Stomach (tissue), 4 donors: ENCODE measurements around the gene CAMTA2.

ENCODE experiments used
- EP300 ChIP-seq: sonication (generic); formaldehyde crosslinking; IDR thresholded peaks from one replicate; pipeline ENCODE4 v1.6.1; 2017; ENCODE audit warnings: antibody characterized with exemption
- POLR2A ChIP-seq, 4 donors: fragments of 450-650 bp; IDR thresholded peaks; one replicate each; pipeline ENCODE4 v1.6.1; 2016; ENCODE audit warnings: antibody characterized with exemption in 4 of 4, control low read depth in 2 of 4, mild to moderate bottlenecking in 1 of 4, moderate library complexity in 1 of 4
- TF ChIP-seq, protein P1 (sequence below), 7 experiments: fragments of 450-650 bp in 4 of 7; fragments of 200-600 bp in 3 of 7; sonication (generic) in 3 of 7; IDR thresholded peaks; one replicate each; pipeline ENCODE4 v1.5.1; 2016 to 2019; ENCODE audit warnings: antibody characterized with exemption in 7 of 7, control low read depth in 2 of 7, mild to moderate bottlenecking in 1 of 7

DNA sequence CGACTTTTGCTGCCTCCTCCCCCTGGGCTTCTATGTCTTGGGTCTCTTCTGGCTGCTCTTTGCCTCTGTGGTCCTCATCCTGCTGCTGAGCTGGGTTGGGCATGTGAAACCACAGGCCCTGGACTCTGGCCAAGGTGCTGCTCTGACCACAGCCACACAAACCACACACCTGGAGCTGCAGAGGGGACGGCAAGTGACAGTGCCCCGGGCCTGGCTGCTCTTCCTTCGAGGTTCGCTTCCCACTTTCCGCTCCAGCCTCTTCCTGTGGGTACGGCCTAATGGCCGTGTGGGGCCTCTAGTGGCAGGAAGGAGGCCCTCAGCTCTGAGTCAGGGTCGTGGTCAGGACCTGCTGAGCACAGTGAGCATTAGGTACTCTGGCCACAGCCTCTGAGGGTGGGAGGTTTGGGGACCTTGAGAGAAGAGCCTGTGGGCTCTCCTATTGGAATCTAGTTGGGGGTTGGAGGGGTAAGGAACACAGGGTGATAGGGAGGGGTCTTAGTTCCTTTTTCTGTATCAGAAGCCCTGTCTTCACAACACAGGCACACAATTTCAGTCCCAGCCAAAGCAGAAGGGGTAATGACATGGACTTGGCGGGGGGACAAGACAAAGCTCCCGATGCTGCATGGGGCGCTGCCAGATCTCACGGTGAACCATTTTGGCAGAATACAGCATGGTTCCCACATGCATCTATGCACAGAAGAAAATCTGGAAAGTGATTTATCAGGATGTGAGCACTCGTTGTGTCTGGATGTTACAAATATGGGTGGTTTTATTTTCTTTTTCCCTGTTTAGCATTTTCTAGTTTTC is 53.1 kb downstream of the CAMTA2 start:
- TF ChIP-seq, protein P1, sequence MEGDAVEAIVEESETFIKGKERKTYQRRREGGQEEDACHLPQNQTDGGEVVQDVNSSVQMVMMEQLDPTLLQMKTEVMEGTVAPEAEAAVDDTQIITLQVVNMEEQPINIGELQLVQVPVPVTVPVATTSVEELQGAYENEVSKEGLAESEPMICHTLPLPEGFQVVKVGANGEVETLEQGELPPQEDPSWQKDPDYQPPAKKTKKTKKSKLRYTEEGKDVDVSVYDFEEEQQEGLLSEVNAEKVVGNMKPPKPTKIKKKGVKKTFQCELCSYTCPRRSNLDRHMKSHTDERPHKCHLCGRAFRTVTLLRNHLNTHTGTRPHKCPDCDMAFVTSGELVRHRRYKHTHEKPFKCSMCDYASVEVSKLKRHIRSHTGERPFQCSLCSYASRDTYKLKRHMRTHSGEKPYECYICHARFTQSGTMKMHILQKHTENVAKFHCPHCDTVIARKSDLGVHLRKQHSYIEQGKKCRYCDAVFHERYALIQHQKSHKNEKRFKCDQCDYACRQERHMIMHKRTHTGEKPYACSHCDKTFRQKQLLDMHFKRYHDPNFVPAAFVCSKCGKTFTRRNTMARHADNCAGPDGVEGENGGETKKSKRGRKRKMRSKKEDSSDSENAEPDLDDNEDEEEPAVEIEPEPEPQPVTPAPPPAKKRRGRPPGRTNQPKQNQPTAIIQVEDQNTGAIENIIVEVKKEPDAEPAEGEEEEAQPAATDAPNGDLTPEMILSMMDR (IDR thresholded peaks at IDR 0.05): no peak
- TF ChIP-seq POLR2A (IDR thresholded peaks at IDR 0.05) (no peak), EP300 (no peak)
